CD14-positive monocyte (primary cell): Measurements from ENCODE around the gene WDR26. TPM values are rescaled to one million over a fixed set of nuclear protein-coding genes. Genes with fewer than 3 reads are reported as not detected.
"Not testable (repeated sequence)": the region's sequence is repeated elsewhere in the genome, so short reads cannot be mapped to it uniquely, and the experiment has no call there.

Experiments
- DNase-seq, 3 donors: peaks; one replicate each; pipeline ENCODE4 v3.0.0-alpha.2; 2011 to 2022
- H2AFZ ChIP-seq: 2 replicates; pipeline ENCODE4 v1.6.0; 2012; ENCODE audit warnings: mild to moderate bottlenecking, low read depth, low read length, inconsistent platforms; ENCODE audit not compliant: insufficient read depth, poor library complexity, severe bottlenecking
- H3K27ac ChIP-seq, 2 donors: 1 replicate in 1 of 2; 2 replicates in 1 of 2; pipeline ENCODE4 v1.5.1; 2012 to 2013; ENCODE audit warnings: low read length in 2 of 2, control low read depth in 1 of 2, inconsistent platforms in 1 of 2, low read depth in 1 of 2, mild to moderate bottlenecking in 1 of 2
- H3K27me3 ChIP-seq, 2 donors: one replicate each; pipeline versions ENCODE4 v1.6.0 to v1.6.1; 2011 to 2013; ENCODE audit warnings: low read length in 2 of 2; ENCODE audit not compliant: control insufficient read depth in 2 of 2, insufficient read depth in 2 of 2
- H3K36me3 ChIP-seq, 2 donors: replicated peaks in 1 of 2; 1 replicate in 1 of 2; 2 replicates in 1 of 2; pipeline versions ENCODE4 v1.5.1 to v1.6.1; 2012 to 2013; ENCODE audit warnings: low read length in 2 of 2, control low read depth in 1 of 2, inconsistent platforms in 1 of 2, mild to moderate bottlenecking in 1 of 2; ENCODE audit not compliant: insufficient read depth in 2 of 2, control insufficient read depth in 1 of 2
- H3K4me1 ChIP-seq, 2 donors: 1 replicate in 1 of 2; 2 replicates in 1 of 2; pipeline versions ENCODE4 v1.5.1 to v1.6.1; 2012 to 2013; ENCODE audit warnings: low read length in 2 of 2, control low read depth in 1 of 2, inconsistent platforms in 1 of 2, mild to moderate bottlenecking in 1 of 2, moderate library complexity in 1 of 2; ENCODE audit not compliant: insufficient read depth in 2 of 2, control insufficient read depth in 1 of 2
- H3K4me2 ChIP-seq: replicated peaks from 2 replicates; pipeline ENCODE3; 2012; ENCODE audit warnings: low read length, moderate library complexity, mild to moderate bottlenecking; ENCODE audit not compliant: poor library complexity, severe bottlenecking; ENCODE audit errors: extremely low read depth
- H3K4me3 ChIP-seq, 3 experiments: fragments of 200-600 bp in 1 of 3; sonication (generic) in 1 of 3; replicated peaks in 1 of 3; 1 replicate in 2 of 3; 2 replicates in 1 of 3; pipeline ENCODE4 v1.5.1; 2011 to 2013; ENCODE audit warnings: low read length in 3 of 3, mild to moderate bottlenecking in 3 of 3, control low read depth in 2 of 3, low read depth in 2 of 3, inconsistent platforms in 1 of 3, moderate library complexity in 1 of 3
- H3K79me2 ChIP-seq: 2 replicates; pipeline ENCODE4 v1.6.0; 2012; ENCODE audit warnings: mild to moderate bottlenecking, control low read depth, inconsistent platforms, low read length, moderate library complexity; ENCODE audit not compliant: insufficient read depth
- H3K9ac ChIP-seq: 2 replicates; pipeline ENCODE4 v1.6.0; 2017; ENCODE audit warnings: low read length, mild to moderate bottlenecking; ENCODE audit not compliant: insufficient read depth, poor library complexity, severe bottlenecking
- H3K9me3 ChIP-seq, 2 donors: replicated peaks in 1 of 2; 1 replicate in 1 of 2; 2 replicates in 1 of 2; pipeline versions ENCODE4 v1.5.1 to v1.6.1; 2012 to 2013; ENCODE audit warnings: low read length in 2 of 2, control low read depth in 1 of 2; ENCODE audit not compliant: control insufficient read depth in 1 of 2, insufficient read depth in 1 of 2
- H4K20me1 ChIP-seq: 2 replicates; pipeline ENCODE4 v1.6.0; 2012; ENCODE audit warnings: mild to moderate bottlenecking, low read length, control low read depth, moderate library complexity; ENCODE audit not compliant: insufficient read depth
- H3K27ac Mint-ChIP-seq, 7 donors: one replicate each; pipeline ENCODE4 v1.8.0; 2020; ENCODE audit warnings: mild to moderate bottlenecking in 7 of 7, mixed read lengths in 7 of 7, moderate library complexity in 6 of 7, inconsistent platforms in 2 of 7
- H3K27me3 Mint-ChIP-seq, 3 donors: one replicate each; pipeline ENCODE4 v1.8.0; 2021 to 2022; ENCODE audit warnings: low read depth in 3 of 3, mild to moderate bottlenecking in 3 of 3, mixed read lengths in 3 of 3, moderate library complexity in 3 of 3, inconsistent platforms in 1 of 3
- H3K36me3 Mint-ChIP-seq, 2 donors: one replicate each; pipeline ENCODE4 v1.8.0; 2020; ENCODE audit warnings: mixed read lengths in 2 of 2, inconsistent platforms in 1 of 2, mild to moderate bottlenecking in 1 of 2
- H3K4me1 Mint-ChIP-seq: one replicate; pipeline ENCODE4 v1.8.0; 2020; ENCODE audit warnings: mild to moderate bottlenecking, mixed read lengths
- H3K4me3 Mint-ChIP-seq, 2 donors: one replicate each; pipeline ENCODE4 v1.8.0; 2020; ENCODE audit warnings: mild to moderate bottlenecking in 2 of 2, mixed read lengths in 2 of 2, moderate library complexity in 1 of 2
- H3K9me3 Mint-ChIP-seq, 7 donors: one replicate each; pipeline ENCODE4 v1.8.0; 2020 to 2022; ENCODE audit warnings: mixed read lengths in 7 of 7, mild to moderate bottlenecking in 6 of 7, moderate library complexity in 6 of 7, inconsistent platforms in 2 of 7
- CTCF ChIP-seq: fragments of 200-600 bp; IDR thresholded peaks from one replicate; pipeline ENCODE4 v1.8.0; 2022; ENCODE audit warnings: antibody characterized with exemption, mild to moderate bottlenecking
- WGBS: methylation state at CpG from one replicate; pipeline ENCODE4 v1.1.5; 2013; ENCODE audit warnings: missing lambda C conversion rate; ENCODE audit not compliant: insufficient coverage; 5-methylcytosine and 5-hydroxymethylcytosine counted together
- intact Hi-C, 2 donors: fragments of 100-400 bp; cut with micrococcal nuclease; formaldehyde crosslinking; loops; one replicate each; pipeline versions ENCODE4 v1.15.0 to v1.15.1; 2023
- polyA plus RNA-seq, 3 donors: library from polyadenylated mRNA; depleted of rRNA in 1 of 3; unstranded in 2 of 3; stranded (reverse) in 1 of 3; fragments of 300-500 nt in 2 of 3; fragments of >200 nt in 1 of 3; fragmentation: Illumina TruSeq in 2 of 3; gene quantifications; 1 replicate in 2 of 3; 2 replicates in 1 of 3; pipeline ENCODE4 v1.2.3, GENCODE V29; 2012 to 2021

WDR26 gene
- polyA plus RNA-seq, 3 donors: 2.7 to 59.4 (median 4.0) TPM

GRCh38 chr1:224482619-224483018 lies 48.0 kb upstream of the WDR26 start:
- no peak overlapping the region for H3K9ac ChIP-seq
- H3K27ac Mint-ChIP-seq: no peak overlapping the region

GRCh38 chr1:224481601-224482000 lies 47.0 kb upstream of the WDR26 start:
- no peak overlapping the region for H3K27ac Mint-ChIP-seq
- peaks cover 0 to 3% of the 10 kb centered on the region in 2 donors for H3K9me3 ChIP-seq
- no peaks in the 10 kb centered on the region for H3K4me1 Mint-ChIP-seq
- no peak for DNase-seq
- no peaks in the 10 kb centered on the region for H3K36me3 Mint-ChIP-seq
- no peak overlapping the region for H2AFZ ChIP-seq
- no peaks in the 10 kb centered on the region for H3K36me3 ChIP-seq
- no peaks in the 10 kb centered on the region for H3K27me3 ChIP-seq
- H3K4me3 Mint-ChIP-seq: no peak overlapping the region
- 100% methylated on average over 2 of the region's 2 CpGs for WGBS
- no peaks in the 10 kb centered on the region for H3K4me1 ChIP-seq
- no peaks in the 10 kb centered on the region for H3K79me2 ChIP-seq
- intact Hi-C loops: no loop called here
- peaks cover 0 to 3% (median 0%) of the 10 kb centered on the region in 3 donors for H3K27me3 Mint-ChIP-seq
- no peak overlapping the region for H3K4me2 ChIP-seq
- H3K27ac ChIP-seq: no peak overlapping the region
- H3K4me3 ChIP-seq: no peak overlapping the region
- no peaks in the 10 kb centered on the region for H4K20me1 ChIP-seq
- H3K9me3 Mint-ChIP-seq: peaks cover 0 to 15% (median 4%) of the 10 kb centered on the region in 7 donors
- no peak for TF ChIP-seq CTCF
- no peak overlapping the region for H3K9ac ChIP-seq

More at GRCh38 chr1:224482619-224483018, 48.0 kb upstream of the WDR26 start:
- Histone ChIP-seq H4K20me1 (no peaks in the 10 kb centered on the region), H3K4me2 (no peak overlapping the region), H3K79me2 (no peaks in the 10 kb centered on the region), H3K27me3 (no peaks in the 10 kb centered on the region), H3K4me1 (peaks cover 0 to 4% of the 10 kb centered on the region in 2 donors), H2AFZ (no peak overlapping the region), H3K9me3 (peaks cover 0 to 3% of the 10 kb centered on the region in 2 donors), H3K36me3 (no peaks in the 10 kb centered on the region), H3K27ac (no peak overlapping the region), H3K4me3 (no peak overlapping the region)
- peaks cover 0 to 15% (median 4%) of the 10 kb centered on the region in 7 donors for H3K9me3 Mint-ChIP-seq
- 75% methylated on average over 4 of the region's 4 CpGs for WGBS
- intact Hi-C loops: no loop called here
- peaks cover 0 to 3% (median 0%) of the 10 kb centered on the region in 3 donors for H3K27me3 Mint-ChIP-seq
- H3K4me3 Mint-ChIP-seq: no peak overlapping the region
- no peak for DNase-seq
- no peaks in the 10 kb centered on the region for H3K36me3 Mint-ChIP-seq
- no peak for TF ChIP-seq CTCF
- peaks cover 4% of the 10 kb centered on the region for H3K4me1 Mint-ChIP-seq

GRCh38 chr1:224480888-224481459 lies 46.4 kb upstream of the WDR26 start:
- H3K79me2 ChIP-seq, H3K36me3 ChIP-seq, H3K9ac ChIP-seq, H3K4me3 ChIP-seq, H3K4me3 Mint-ChIP-seq, H4K20me1 ChIP-seq, H3K27ac Mint-ChIP-seq, H3K27ac ChIP-seq, H3K4me1 Mint-ChIP-seq, H3K4me2 ChIP-seq, H3K4me1 ChIP-seq, intact Hi-C loops, H3K27me3 Mint-ChIP-seq, H3K9me3 ChIP-seq, H3K36me3 Mint-ChIP-seq, H3K27me3 ChIP-seq, H2AFZ ChIP-seq, DNase-seq: not testable (repeated sequence)
- peaks cover 0 to 15% (median 4%) of the 10 kb centered on the region in 7 donors for H3K9me3 Mint-ChIP-seq
- no CpG with 5 or more reads among the region's 4 CpGs for WGBS
